ENCODE results near the gene TCHHL1. TPM values are rescaled to one million over a fixed set of nuclear protein-coding genes. Genes with fewer than 3 reads are reported as not detected.

TCHHL1 gene
- total RNA-seq, 1 experiment from 2014 or later: not detected

DNA sequence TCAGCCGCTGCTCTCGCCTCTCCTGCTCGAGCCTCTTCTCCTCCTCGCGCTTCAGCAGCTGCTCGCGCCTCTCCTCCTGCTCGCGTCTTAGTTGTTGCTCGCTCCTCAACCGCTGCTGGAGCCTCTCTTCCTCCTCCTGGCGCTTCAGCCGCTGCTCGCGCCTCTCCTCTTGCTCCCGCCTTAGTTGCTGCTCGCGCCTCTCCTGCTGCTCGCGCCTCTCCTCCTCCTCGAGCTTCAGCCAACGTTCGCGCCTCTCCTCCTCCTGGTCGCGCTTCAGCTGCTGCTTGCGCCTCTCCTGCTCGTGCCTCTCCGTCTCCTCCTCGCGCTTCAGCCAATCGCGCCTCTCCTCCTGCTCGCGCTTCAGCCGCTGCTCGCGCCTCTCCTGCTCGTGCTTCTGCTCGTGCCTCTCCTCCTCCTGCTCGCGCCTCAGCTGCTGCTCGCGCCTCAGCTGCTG is 22.7 kb upstream of the TCHHL1 start (continued):
- TF ChIP-seq HMGA2 (CRISPR knock-in tag; IDR thresholded peaks at IDR 0.05): no peak
- TF ChIP-seq, protein P1, sequence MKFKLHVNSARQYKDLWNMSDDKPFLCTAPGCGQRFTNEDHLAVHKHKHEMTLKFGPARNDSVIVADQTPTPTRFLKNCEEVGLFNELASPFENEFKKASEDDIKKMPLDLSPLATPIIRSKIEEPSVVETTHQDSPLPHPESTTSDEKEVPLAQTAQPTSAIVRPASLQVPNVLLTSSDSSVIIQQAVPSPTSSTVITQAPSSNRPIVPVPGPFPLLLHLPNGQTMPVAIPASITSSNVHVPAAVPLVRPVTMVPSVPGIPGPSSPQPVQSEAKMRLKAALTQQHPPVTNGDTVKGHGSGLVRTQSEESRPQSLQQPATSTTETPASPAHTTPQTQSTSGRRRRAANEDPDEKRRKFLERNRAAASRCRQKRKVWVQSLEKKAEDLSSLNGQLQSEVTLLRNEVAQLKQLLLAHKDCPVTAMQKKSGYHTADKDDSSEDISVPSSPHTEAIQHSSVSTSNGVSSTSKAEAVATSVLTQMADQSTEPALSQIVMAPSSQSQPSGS (CRISPR knock-in tag; IDR thresholded peaks at IDR 0.05; ENCODE audit: borderline replicate concordance, low read depth): peak; percentile 76; the same call in 1 of the 2 replicates
- TF ChIP-seq SP1 (CRISPR knock-in tag; conservative IDR thresholded peaks at IDR 0.05): peak; percentile 63; the same call in 1 of the 2 replicates
- no peak; the same call in 1 of the 2 replicates for TF ChIP-seq SMAD3 (CRISPR knock-in tag; IDR thresholded peaks at IDR 0.05; ENCODE audit: borderline replicate concordance)
- no peak for TF ChIP-seq ZNF423 (CRISPR knock-in tag; IDR thresholded peaks at IDR 0.05)
- TF ChIP-seq, protein P2, sequence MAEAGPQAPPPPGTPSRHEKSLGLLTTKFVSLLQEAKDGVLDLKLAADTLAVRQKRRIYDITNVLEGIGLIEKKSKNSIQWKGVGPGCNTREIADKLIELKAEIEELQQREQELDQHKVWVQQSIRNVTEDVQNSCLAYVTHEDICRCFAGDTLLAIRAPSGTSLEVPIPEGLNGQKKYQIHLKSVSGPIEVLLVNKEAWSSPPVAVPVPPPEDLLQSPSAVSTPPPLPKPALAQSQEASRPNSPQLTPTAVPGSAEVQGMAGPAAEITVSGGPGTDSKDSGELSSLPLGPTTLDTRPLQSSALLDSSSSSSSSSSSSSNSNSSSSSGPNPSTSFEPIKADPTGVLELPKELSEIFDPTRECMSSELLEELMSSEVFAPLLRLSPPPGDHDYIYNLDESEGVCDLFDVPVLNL (CRISPR knock-in tag; IDR thresholded peaks at IDR 0.05; ENCODE audit: borderline replicate concordance, low read depth): peak; percentile 91; the same call in 1 of the 2 replicates
- peak; percentile 94 for TF ChIP-seq TCF7 (CRISPR knock-in tag; IDR thresholded peaks at IDR 0.05; ENCODE audit: low read depth)
- TF ChIP-seq IRF2 (CRISPR knock-in tag; IDR thresholded peaks at IDR 0.05; ENCODE audit: borderline replicate concordance, low read depth): peak; percentile 74; the same call in 1 of the 2 replicates
- peak; percentile 92 for TF ChIP-seq JUN (CRISPR knock-in tag; IDR thresholded peaks at IDR 0.05)
- peak; percentile 92; the same call in 1 of the 2 replicates for TF ChIP-seq ZNF232 (CRISPR knock-in tag; IDR thresholded peaks at IDR 0.05)
- TF ChIP-seq, protein P3, sequence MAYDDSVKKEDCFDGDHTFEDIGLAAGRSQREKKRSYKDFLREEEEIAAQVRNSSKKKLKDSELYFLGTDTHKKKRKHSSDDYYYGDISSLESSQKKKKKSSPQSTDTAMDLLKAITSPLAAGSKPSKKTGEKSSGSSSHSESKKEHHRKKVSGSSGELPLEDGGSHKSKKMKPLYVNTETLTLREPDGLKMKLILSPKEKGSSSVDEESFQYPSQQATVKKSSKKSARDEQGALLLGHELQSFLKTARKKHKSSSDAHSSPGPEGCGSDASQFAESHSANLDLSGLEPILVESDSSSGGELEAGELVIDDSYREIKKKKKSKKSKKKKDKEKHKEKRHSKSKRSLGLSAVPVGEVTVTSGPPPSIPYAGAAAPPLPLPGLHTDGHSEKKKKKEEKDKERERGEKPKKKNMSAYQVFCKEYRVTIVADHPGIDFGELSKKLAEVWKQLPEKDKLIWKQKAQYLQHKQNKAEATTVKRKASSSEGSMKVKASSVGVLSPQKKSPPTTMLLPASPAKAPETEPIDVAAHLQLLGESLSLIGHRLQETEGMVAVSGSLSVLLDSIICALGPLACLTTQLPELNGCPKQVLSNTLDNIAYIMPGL (CRISPR knock-in tag; IDR thresholded peaks at IDR 0.05): no peak
- TF ChIP-seq, protein P4, sequence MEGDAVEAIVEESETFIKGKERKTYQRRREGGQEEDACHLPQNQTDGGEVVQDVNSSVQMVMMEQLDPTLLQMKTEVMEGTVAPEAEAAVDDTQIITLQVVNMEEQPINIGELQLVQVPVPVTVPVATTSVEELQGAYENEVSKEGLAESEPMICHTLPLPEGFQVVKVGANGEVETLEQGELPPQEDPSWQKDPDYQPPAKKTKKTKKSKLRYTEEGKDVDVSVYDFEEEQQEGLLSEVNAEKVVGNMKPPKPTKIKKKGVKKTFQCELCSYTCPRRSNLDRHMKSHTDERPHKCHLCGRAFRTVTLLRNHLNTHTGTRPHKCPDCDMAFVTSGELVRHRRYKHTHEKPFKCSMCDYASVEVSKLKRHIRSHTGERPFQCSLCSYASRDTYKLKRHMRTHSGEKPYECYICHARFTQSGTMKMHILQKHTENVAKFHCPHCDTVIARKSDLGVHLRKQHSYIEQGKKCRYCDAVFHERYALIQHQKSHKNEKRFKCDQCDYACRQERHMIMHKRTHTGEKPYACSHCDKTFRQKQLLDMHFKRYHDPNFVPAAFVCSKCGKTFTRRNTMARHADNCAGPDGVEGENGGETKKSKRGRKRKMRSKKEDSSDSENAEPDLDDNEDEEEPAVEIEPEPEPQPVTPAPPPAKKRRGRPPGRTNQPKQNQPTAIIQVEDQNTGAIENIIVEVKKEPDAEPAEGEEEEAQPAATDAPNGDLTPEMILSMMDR (IDR thresholded peaks at IDR 0.05): no peak
- TF ChIP-seq CBFB (CRISPR knock-in tag; IDR thresholded peaks at IDR 0.05; ENCODE audit: low read depth): no peak
- TF ChIP-seq, protein P5, sequence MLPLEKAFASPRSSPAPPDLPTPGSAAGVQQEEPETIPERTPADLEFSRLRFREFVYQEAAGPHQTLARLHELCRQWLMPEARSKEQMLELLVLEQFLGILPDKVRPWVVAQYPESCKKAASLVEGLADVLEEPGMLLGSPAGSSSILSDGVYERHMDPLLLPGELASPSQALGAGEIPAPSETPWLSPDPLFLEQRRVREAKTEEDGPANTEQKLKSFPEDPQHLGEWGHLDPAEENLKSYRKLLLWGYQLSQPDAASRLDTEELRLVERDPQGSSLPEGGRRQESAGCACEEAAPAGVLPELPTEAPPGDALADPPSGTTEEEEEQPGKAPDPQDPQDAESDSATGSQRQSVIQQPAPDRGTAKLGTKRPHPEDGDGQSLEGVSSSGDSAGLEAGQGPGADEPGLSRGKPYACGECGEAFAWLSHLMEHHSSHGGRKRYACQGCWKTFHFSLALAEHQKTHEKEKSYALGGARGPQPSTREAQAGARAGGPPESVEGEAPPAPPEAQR (CRISPR knock-in tag; IDR thresholded peaks at IDR 0.05): no peak
- TF ChIP-seq, protein P6, sequence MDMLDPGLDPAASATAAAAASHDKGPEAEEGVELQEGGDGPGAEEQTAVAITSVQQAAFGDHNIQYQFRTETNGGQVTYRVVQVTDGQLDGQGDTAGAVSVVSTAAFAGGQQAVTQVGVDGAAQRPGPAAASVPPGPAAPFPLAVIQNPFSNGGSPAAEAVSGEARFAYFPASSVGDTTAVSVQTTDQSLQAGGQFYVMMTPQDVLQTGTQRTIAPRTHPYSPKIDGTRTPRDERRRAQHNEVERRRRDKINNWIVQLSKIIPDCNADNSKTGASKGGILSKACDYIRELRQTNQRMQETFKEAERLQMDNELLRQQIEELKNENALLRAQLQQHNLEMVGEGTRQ (CRISPR knock-in tag; IDR thresholded peaks at IDR 0.05): no peak
- peak; percentile 97 for TF ChIP-seq MYBL2 (CRISPR knock-in tag; IDR thresholded peaks at IDR 0.05)
- no peak for TF ChIP-seq ZNF396 (CRISPR knock-in tag; IDR thresholded peaks at IDR 0.05; ENCODE audit: borderline replicate concordance)
- TF ChIP-seq, protein P7, sequence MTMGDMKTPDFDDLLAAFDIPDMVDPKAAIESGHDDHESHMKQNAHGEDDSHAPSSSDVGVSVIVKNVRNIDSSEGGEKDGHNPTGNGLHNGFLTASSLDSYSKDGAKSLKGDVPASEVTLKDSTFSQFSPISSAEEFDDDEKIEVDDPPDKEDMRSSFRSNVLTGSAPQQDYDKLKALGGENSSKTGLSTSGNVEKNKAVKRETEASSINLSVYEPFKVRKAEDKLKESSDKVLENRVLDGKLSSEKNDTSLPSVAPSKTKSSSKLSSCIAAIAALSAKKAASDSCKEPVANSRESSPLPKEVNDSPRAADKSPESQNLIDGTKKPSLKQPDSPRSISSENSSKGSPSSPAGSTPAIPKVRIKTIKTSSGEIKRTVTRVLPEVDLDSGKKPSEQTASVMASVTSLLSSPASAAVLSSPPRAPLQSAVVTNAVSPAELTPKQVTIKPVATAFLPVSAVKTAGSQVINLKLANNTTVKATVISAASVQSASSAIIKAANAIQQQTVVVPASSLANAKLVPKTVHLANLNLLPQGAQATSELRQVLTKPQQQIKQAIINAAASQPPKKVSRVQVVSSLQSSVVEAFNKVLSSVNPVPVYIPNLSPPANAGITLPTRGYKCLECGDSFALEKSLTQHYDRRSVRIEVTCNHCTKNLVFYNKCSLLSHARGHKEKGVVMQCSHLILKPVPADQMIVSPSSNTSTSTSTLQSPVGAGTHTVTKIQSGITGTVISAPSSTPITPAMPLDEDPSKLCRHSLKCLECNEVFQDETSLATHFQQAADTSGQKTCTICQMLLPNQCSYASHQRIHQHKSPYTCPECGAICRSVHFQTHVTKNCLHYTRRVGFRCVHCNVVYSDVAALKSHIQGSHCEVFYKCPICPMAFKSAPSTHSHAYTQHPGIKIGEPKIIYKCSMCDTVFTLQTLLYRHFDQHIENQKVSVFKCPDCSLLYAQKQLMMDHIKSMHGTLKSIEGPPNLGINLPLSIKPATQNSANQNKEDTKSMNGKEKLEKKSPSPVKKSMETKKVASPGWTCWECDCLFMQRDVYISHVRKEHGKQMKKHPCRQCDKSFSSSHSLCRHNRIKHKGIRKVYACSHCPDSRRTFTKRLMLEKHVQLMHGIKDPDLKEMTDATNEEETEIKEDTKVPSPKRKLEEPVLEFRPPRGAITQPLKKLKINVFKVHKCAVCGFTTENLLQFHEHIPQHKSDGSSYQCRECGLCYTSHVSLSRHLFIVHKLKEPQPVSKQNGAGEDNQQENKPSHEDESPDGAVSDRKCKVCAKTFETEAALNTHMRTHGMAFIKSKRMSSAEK (CRISPR knock-in tag; IDR thresholded peaks at IDR 0.05; ENCODE audit: borderline replicate concordance): no peak
- TF ChIP-seq, protein P8, sequence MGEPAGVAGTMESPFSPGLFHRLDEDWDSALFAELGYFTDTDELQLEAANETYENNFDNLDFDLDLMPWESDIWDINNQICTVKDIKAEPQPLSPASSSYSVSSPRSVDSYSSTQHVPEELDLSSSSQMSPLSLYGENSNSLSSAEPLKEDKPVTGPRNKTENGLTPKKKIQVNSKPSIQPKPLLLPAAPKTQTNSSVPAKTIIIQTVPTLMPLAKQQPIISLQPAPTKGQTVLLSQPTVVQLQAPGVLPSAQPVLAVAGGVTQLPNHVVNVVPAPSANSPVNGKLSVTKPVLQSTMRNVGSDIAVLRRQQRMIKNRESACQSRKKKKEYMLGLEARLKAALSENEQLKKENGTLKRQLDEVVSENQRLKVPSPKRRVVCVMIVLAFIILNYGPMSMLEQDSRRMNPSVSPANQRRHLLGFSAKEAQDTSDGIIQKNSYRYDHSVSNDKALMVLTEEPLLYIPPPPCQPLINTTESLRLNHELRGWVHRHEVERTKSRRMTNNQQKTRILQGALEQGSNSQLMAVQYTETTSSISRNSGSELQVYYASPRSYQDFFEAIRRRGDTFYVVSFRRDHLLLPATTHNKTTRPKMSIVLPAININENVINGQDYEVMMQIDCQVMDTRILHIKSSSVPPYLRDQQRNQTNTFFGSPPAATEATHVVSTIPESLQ (CRISPR knock-in tag; IDR thresholded peaks at IDR 0.05): peak; percentile 94
- TF ChIP-seq, protein P9, sequence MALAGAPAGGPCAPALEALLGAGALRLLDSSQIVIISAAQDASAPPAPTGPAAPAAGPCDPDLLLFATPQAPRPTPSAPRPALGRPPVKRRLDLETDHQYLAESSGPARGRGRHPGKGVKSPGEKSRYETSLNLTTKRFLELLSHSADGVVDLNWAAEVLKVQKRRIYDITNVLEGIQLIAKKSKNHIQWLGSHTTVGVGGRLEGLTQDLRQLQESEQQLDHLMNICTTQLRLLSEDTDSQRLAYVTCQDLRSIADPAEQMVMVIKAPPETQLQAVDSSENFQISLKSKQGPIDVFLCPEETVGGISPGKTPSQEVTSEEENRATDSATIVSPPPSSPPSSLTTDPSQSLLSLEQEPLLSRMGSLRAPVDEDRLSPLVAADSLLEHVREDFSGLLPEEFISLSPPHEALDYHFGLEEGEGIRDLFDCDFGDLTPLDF (CRISPR knock-in tag; IDR thresholded peaks at IDR 0.05): peak; percentile 92; the same call in 1 of the 2 replicates
- peak; percentile 96 for TF ChIP-seq ETV6 (CRISPR knock-in tag; IDR thresholded peaks at IDR 0.05)

Data from WTC11 (cell line).